PC-3 (cell line): Measurements from ENCODE around the gene ZNF101. TPM values are rescaled to one million over a fixed set of nuclear protein-coding genes. Genes with fewer than 3 reads are reported as not detected.

Experiments used
- ATAC-seq: fragments of 200-7000 bp; cut with Tn5 transposase; 2 replicates; pipeline ENCODE4 v1.9.1; 2020; ENCODE audit warnings: mild to moderate bottlenecking, moderate library complexity
- BruUV-seq: library from RNA; stranded (reverse); fragments of 400-500 nt; replicated peaks from 2 replicates; lab custom pipeline; 2021; lab: Mats Ljungman, UMichigan
- CTCF ChIA-PET: fragments of 300-600 bp; sonication (Branson Sonifier 250); formaldehyde crosslinking; loops from one replicate; lab custom pipeline; 2022; ENCODE audit warnings: antibody characterized with exemption; lab: Charles Lee
- POLR2A ChIA-PET: fragments of 300-600 bp; sonication (Branson Sonifier 250); formaldehyde crosslinking; loops from one replicate; lab custom pipeline; 2022; ENCODE audit warnings: antibody characterized with exemption; ENCODE audit not compliant: unreplicated experiment; lab: Charles Lee
- DNase-seq: peaks from one replicate; pipeline ENCODE4 v3.0.0-alpha.2; 2015
- H2AFZ ChIP-seq: fragments of 300-600 bp; sonication (generic); 2 replicates; pipeline ENCODE4 v1.6.0; 2016; ENCODE audit warnings: antibody characterized with exemption, low read length
- H3F3A ChIP-seq: fragments of 300-600 bp; sonication (generic); one replicate; pipeline ENCODE4 v1.6.0; 2017; ENCODE audit warnings: antibody characterized with exemption, low read length, control low read depth, mild to moderate bottlenecking; ENCODE audit not compliant: unreplicated experiment
- H3K27ac ChIP-seq: fragments of 300-600 bp; sonication (generic); 2 replicates; pipeline ENCODE4 v1.5.1; 2016; ENCODE audit warnings: mild to moderate bottlenecking, low read length
- H3K27me3 ChIP-seq: fragments of 300-600 bp; sonication (generic); 2 replicates; pipeline ENCODE4 v1.6.1; 2016; ENCODE audit warnings: low read length, mixed read lengths
- H3K36me3 ChIP-seq: fragments of 300-600 bp; sonication (generic); 2 replicates; pipeline ENCODE4 v1.6.1; 2016; ENCODE audit warnings: low read depth, mixed run types, low read length, mixed read lengths
- H3K4me1 ChIP-seq: fragments of 300-600 bp; sonication (generic); 2 replicates; pipeline ENCODE4 v1.5.1; 2016; ENCODE audit warnings: low read length; ENCODE audit not compliant: insufficient read depth
- H3K4me2 ChIP-seq: fragments of 300-600 bp; sonication (generic); 2 replicates; pipeline ENCODE4 v1.6.0; 2016; ENCODE audit warnings: low read length
- H3K4me3 ChIP-seq: fragments of 300-600 bp; sonication (generic); 2 replicates; pipeline ENCODE4 v1.5.1; 2016; ENCODE audit warnings: mild to moderate bottlenecking, low read length, mixed read lengths
- H3K79me2 ChIP-seq: fragments of 300-600 bp; sonication (generic); 2 replicates; pipeline ENCODE4 v1.6.1; 2017; ENCODE audit warnings: low read length, mixed read lengths
- H3K9ac ChIP-seq: fragments of 300-600 bp; sonication (generic); 2 replicates; pipeline ENCODE4 v1.6.0; 2016; ENCODE audit warnings: mild to moderate bottlenecking, low read length
- H3K9me2 ChIP-seq: fragments of 300-600 bp; sonication (generic); replicated peaks from 2 replicates; pipeline ENCODE4 v1.6.1; 2016; ENCODE audit warnings: mixed run types, low read length, mixed read lengths
- H3K9me3 ChIP-seq: fragments of 300-600 bp; sonication (generic); 2 replicates; pipeline ENCODE4 v1.6.1; 2016; ENCODE audit warnings: low read length, mixed read lengths
- H4K20me1 ChIP-seq: fragments of 300-600 bp; sonication (generic); 2 replicates; pipeline ENCODE4 v1.6.1; 2016; ENCODE audit warnings: low read length, mixed read lengths
- CTCF ChIP-seq: fragments of 300-600 bp; sonication (generic); conservative IDR thresholded peaks from 2 replicates; pipeline ENCODE4 v1.5.1; 2017; ENCODE audit warnings: antibody characterized with exemption, low read depth, mild to moderate bottlenecking, low read length
- EZH2 ChIP-seq: fragments of 300-600 bp; sonication (generic); IDR thresholded peaks from one replicate; pipeline ENCODE4 v1.6.1; 2017; ENCODE audit warnings: antibody characterized with exemption, mild to moderate bottlenecking, low read length; ENCODE audit not compliant: unreplicated experiment
- EZH2phosphoT487 ChIP-seq: fragments of 300-600 bp; sonication (generic); IDR thresholded peaks from 2 replicates; pipeline ENCODE4 v1.6.1; 2018; ENCODE audit warnings: mild to moderate bottlenecking, antibody characterized with exemption, low read length, borderline replicate concordance
- intact Hi-C: fragments of 100-400 bp; cut with micrococcal nuclease; formaldehyde crosslinking; loops from 2 replicates; pipeline ENCODE4 v1.9.0; 2023
- total RNA-seq: library from RNA; depleted of rRNA; stranded (reverse); fragments of >200 nt; gene quantifications from 2 replicates; pipeline ENCODE4 v1.2.3, GENCODE V29; 2014

Gene ZNF101
- total RNA-seq, 1 experiment from 2014 or later = 11.0 TPM

- CTCF ChIA-PET = no interaction called here
- POLR2A ChIA-PET = no interaction called here
- H3K9me2 ChIP-seq = no peaks in the 10 kb centered on the region
- no peak overlapping the region for H3K9ac ChIP-seq
- H3K4me2 ChIP-seq = no peak overlapping the region
- DNase-seq (no peak), ATAC-seq (no peak)
- no peaks in the 10 kb centered on the region for H3K79me2 ChIP-seq
- H3K36me3 ChIP-seq = peaks cover 73% of the 10 kb centered on the region
- no peaks in the 10 kb centered on the region for H4K20me1 ChIP-seq
- no peak overlapping the region for H3K27ac ChIP-seq
- no peaks in the 10 kb centered on the region for H3F3A ChIP-seq
- no TSS peak for BruUV-seq
- no peaks in the 10 kb centered on the region for H3K9me3 ChIP-seq
- H3K4me1 ChIP-seq = no peaks in the 10 kb centered on the region
- H3K27me3 ChIP-seq = no peaks in the 10 kb centered on the region
- intact Hi-C loops = no loop called here
- TF ChIP-seq EZH2phosphoT487 (no peak), CTCF (no peak), EZH2 (no peak)
- no peak overlapping the region for H2AFZ ChIP-seq
- no peak overlapping the region for H3K4me3 ChIP-seq
Observed at GRCh38 chr19:19653597-19654147, 15.0 kb upstream of the ZNF101 start.

- TF ChIP-seq EZH2phosphoT487 (no peak), EZH2 (no peak), CTCF (no peak)
- H3K9me2 ChIP-seq = no peaks in the 10 kb centered on the region
- H3K27me3 ChIP-seq = no peaks in the 10 kb centered on the region
- intact Hi-C loops = no loop called here
- no peak overlapping the region for H3K4me3 ChIP-seq
- H3K9me3 ChIP-seq = no peaks in the 10 kb centered on the region
- ChIA-PET POLR2A (no interaction called here), CTCF (no interaction called here)
- peaks cover 75% of the 10 kb centered on the region for H3K36me3 ChIP-seq
- H3K9ac ChIP-seq = no peak overlapping the region
- no TSS peak for BruUV-seq
- no peaks in the 10 kb centered on the region for H4K20me1 ChIP-seq
- no peak overlapping the region for H3K27ac ChIP-seq
- DNase-seq (no peak), ATAC-seq (no peak)
- H3K4me2 ChIP-seq = no peak overlapping the region
- no peaks in the 10 kb centered on the region for H3F3A ChIP-seq
- no peaks in the 10 kb centered on the region for H3K4me1 ChIP-seq
- H2AFZ ChIP-seq = no peak overlapping the region
- peaks cover under 1% of the 10 kb centered on the region; the same call in 1 of the 2 replicates for H3K79me2 ChIP-seq
Observed at GRCh38 chr19:19654441-19654840, 14.2 kb upstream of the ZNF101 start.

- Histone ChIP-seq H3K27me3 (no peaks in the 10 kb centered on the region), H4K20me1 (no peaks in the 10 kb centered on the region), H3K9ac (no peak overlapping the region), H3K4me2 (no peak overlapping the region), H3K27ac (no peak overlapping the region), H3K36me3 (peaks cover 81% of the 10 kb centered on the region), H3K9me3 (no peaks in the 10 kb centered on the region), H3K9me2 (no peaks in the 10 kb centered on the region), H3K4me3 (no peak overlapping the region), H3K4me1 (no peaks in the 10 kb centered on the region), H3F3A (no peaks in the 10 kb centered on the region), H3K79me2 (peaks cover 7% of the 10 kb centered on the region), H2AFZ (no peak overlapping the region)
- no TSS peak for BruUV-seq
- ChIA-PET POLR2A (no interaction called here), CTCF (no interaction called here)
- no peak for TF ChIP-seq EZH2
- TF ChIP-seq EZH2phosphoT487 = no peak
- TF ChIP-seq CTCF = no peak
- DNase-seq = no peak
- no peak for ATAC-seq
- intact Hi-C loops = no loop called here
Observed at GRCh38 chr19:19655051-19655594, 13.5 kb upstream of the ZNF101 start.
